Measurements from ENCODE around the gene GPR18.
A peak's percentile ranks its signal among the peaks of the same experiment; 100 is the strongest.

GRCh38 chr13:99265821-99266426, 7.7 kb upstream of the GPR18 start:
- TF ChIP-seq CTCF (IDR thresholded peaks at IDR 0.05) (peak; percentile 33 to 44 (median 42)), POLR2A (IDR thresholded peaks at IDR 0.05) (no peak)

Measured in uterus (tissue), 2 donors.